ENCODE measurements around the gene TRAF2. TPM values are rescaled to one million over a fixed set of nuclear protein-coding genes. Genes with fewer than 3 reads are reported as not detected.
A peak's percentile ranks its signal among the peaks of the same experiment; 100 is the strongest.

Gene TRAF2
- total and polyA plus RNA-seq, 2 donors (not counting 1 experiment from before 2014, with no cell fraction given): 25.5 to 54.5 TPM

GRCh38 chr9:136852664-136853595 is 33.4 kb upstream of the TRAF2 start:
- Mint-ChIP-seq H3K27me3 (peaks cover 3% of the 10 kb centered on the region), H3K4me1 (peaks cover 10% of the 10 kb centered on the region), H3K9me3 (ENCODE audit: insufficient read depth) (no peaks in the 10 kb centered on the region), H3K27ac (no peak overlapping the region), H3K4me3 (no peak overlapping the region)
- H3K9ac ChIP-seq (ENCODE audit: low read length): no peak overlapping the region
- 92% methylated on average over 29 of the region's 29 CpGs for WGBS (ENCODE audit: insufficient coverage)
- ChIA-PET CTCF (no interaction called here), POLR2A (no interaction called here)
- H3K9me3 ChIP-seq (ENCODE audit: control extremely low read depth in 1 of 3, control insufficient read depth in 2 of 3, insufficient read depth in 1 of 3, low read length in 2 of 3): peaks cover 0 to under 1% (median 0%) of the 10 kb centered on the region in 3 donors
- H3K4me1 ChIP-seq (ENCODE audit: control insufficient read depth in 2 of 2, insufficient read depth in 2 of 2, low read length in 2 of 2): peaks cover 13 to 17% of the 10 kb centered on the region in 2 donors
- no peak for ATAC-seq (ENCODE audit: low read depth)
- H2AFZ ChIP-seq (ENCODE audit: insufficient read depth, low read depth, low read length, poor library complexity, severe bottlenecking): no peak overlapping the region
- no peak overlapping the region for H3K4me3 ChIP-seq (ENCODE audit: control extremely low read depth in 1 of 5, extremely low read depth in 1 of 5, insufficient read depth in 1 of 5, low read depth in 2 of 5, low read length in 4 of 5)
- DNase-seq: no peak
- peaks cover 0 to 5% (median 2%) of the 10 kb centered on the region in 4 experiments for H3K27me3 ChIP-seq (replicated peaks in 1 of 4; ENCODE audit: control extremely low read depth in 1 of 4, control insufficient read depth in 3 of 4, insufficient read depth in 4 of 4, low read length in 3 of 4)
- peaks cover 2% of the 10 kb centered on the region for H3K79me2 ChIP-seq (ENCODE audit: control insufficient read depth, insufficient read depth, low read length)
- H4K20me1 ChIP-seq (ENCODE audit: control insufficient read depth, insufficient read depth, low read length, poor library complexity, severe bottlenecking): peaks cover 17% of the 10 kb centered on the region
- no peak overlapping the region for H3K27ac ChIP-seq (ENCODE audit: low read length in 2 of 2)
- peaks cover 0 to 4% of the 10 kb centered on the region in 2 experiments for H3K36me3 ChIP-seq (replicated peaks in 1 of 2; ENCODE audit: control extremely low read depth in 1 of 2, control insufficient read depth in 1 of 2, extremely low read depth in 1 of 2, insufficient read depth in 2 of 2, low read length in 1 of 2)
- H3K4me2 ChIP-seq (replicated peaks; ENCODE audit: low read depth, low read length, poor library complexity, severe bottlenecking): no peak overlapping the region
- no peak for TF ChIP-seq EZH2 (IDR thresholded peaks at IDR 0.05; ENCODE audit: borderline replicate concordance, insufficient read depth, low read depth, low read length, poor library complexity, severe bottlenecking)
- TF ChIP-seq CTCF (IDR thresholded peaks at IDR 0.05): no peak
- intact Hi-C loops (cut with micrococcal nuclease): no loop called here

DNA sequence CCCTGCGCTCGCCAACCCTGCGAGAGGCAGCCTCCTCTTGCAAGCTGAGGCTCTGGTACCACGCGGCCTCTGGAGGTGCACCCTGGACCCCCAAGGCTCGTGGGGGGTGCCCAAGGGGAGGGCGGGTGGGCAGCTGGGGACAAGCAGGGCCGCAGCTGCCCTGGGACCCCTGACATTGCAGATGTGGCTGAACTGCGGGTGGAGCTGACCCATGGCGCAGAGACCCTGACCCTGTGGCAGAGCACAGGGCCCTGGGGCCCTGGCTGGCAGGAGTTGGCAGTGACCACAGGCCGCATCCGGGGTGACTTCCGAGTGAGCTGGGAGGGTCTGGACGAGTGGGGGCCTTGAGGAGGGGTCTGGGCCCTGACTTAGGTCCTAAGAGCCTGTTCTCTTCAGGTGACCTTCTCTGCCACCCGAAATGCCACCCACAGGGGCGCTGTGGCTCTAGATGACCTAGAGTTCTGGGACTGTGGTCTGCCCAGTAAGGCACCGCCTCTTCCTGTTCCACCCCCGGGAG is 32.7 kb upstream of the TRAF2 start:
- Mint-ChIP-seq H3K4me1 (peaks cover 9% of the 10 kb centered on the region), H3K4me3 (no peak overlapping the region)
- DNase-seq: peak; percentile 28

More for the DNA sequence above, 32.7 kb upstream of the TRAF2 start:
- Histone ChIP-seq H4K20me1 (ENCODE audit: control insufficient read depth, insufficient read depth, low read length, poor library complexity, severe bottlenecking) (peaks cover 17% of the 10 kb centered on the region), H3K27me3 (replicated peaks in 1 of 4; ENCODE audit: control extremely low read depth in 1 of 4, control insufficient read depth in 3 of 4, insufficient read depth in 4 of 4, low read length in 3 of 4) (no peaks in the 10 kb centered on the region), H2AFZ (ENCODE audit: insufficient read depth, low read depth, low read length, poor library complexity, severe bottlenecking) (no peak overlapping the region), H3K4me1 (ENCODE audit: control insufficient read depth in 2 of 2, insufficient read depth in 2 of 2, low read length in 2 of 2) (peaks cover 6 to 10% of the 10 kb centered on the region in 2 donors), H3K9me3 (ENCODE audit: control extremely low read depth in 1 of 3, control insufficient read depth in 2 of 3, insufficient read depth in 1 of 3, low read length in 2 of 3) (no peaks in the 10 kb centered on the region), H3K27ac (ENCODE audit: low read length in 2 of 2) (no peak overlapping the region), H3K4me2 (replicated peaks; ENCODE audit: low read depth, low read length, poor library complexity, severe bottlenecking) (no peak overlapping the region), H3K4me3 (ENCODE audit: control extremely low read depth in 1 of 5, extremely low read depth in 1 of 5, insufficient read depth in 1 of 5, low read depth in 2 of 5, low read length in 4 of 5) (no peak overlapping the region), H3K9ac (ENCODE audit: low read length) (no peak overlapping the region), H3K79me2 (ENCODE audit: control insufficient read depth, insufficient read depth, low read length) (peaks cover 2% of the 10 kb centered on the region), H3K36me3 (replicated peaks in 1 of 2; ENCODE audit: control extremely low read depth in 1 of 2, control insufficient read depth in 1 of 2, extremely low read depth in 1 of 2, insufficient read depth in 2 of 2, low read length in 1 of 2) (peaks cover 0 to 4% of the 10 kb centered on the region in 2 experiments)
- intact Hi-C loops (cut with micrococcal nuclease): no loop called here
- no peak for ATAC-seq (ENCODE audit: low read depth)
- Mint-ChIP-seq H3K9me3 (ENCODE audit: insufficient read depth) (no peaks in the 10 kb centered on the region), H3K27me3 (no peaks in the 10 kb centered on the region), H3K27ac (no peak overlapping the region)
- POLR2A ChIA-PET: no interaction called here
- CTCF ChIA-PET: no interaction called here
- TF ChIP-seq CTCF (IDR thresholded peaks at IDR 0.05) (no peak), EZH2 (IDR thresholded peaks at IDR 0.05; ENCODE audit: borderline replicate concordance, insufficient read depth, low read depth, low read length, poor library complexity, severe bottlenecking) (no peak)
- WGBS (ENCODE audit: insufficient coverage): 86% methylated on average over 18 of the region's 18 CpGs
